Duodenal mucosa (tissue), 2 donors: ENCODE measurements around the gene TSTD1.
"Not testable (repeated sequence)": the region's sequence is repeated elsewhere in the genome, so short reads cannot be mapped to it uniquely, and the experiment has no call there.

ENCODE experiments used
- H3K27ac ChIP-seq: one replicate; pipeline ENCODE4 v1.7.0; 2013; ENCODE audit warnings: low read depth, low read length
- H3K27me3 ChIP-seq, 2 donors: one replicate each; pipeline ENCODE4 v1.7.0; 2013; ENCODE audit warnings: low read length in 2 of 2, control low read depth in 1 of 2; ENCODE audit not compliant: insufficient read depth in 2 of 2, control insufficient read depth in 1 of 2
- H3K36me3 ChIP-seq, 2 donors: one replicate each; pipeline ENCODE4 v1.7.0; 2013; ENCODE audit warnings: low read length in 2 of 2, control low read depth in 1 of 2; ENCODE audit not compliant: insufficient read depth in 2 of 2, control insufficient read depth in 1 of 2
- H3K4me1 ChIP-seq, 2 donors: one replicate each; pipeline ENCODE4 v1.7.0; 2013; ENCODE audit warnings: low read length in 2 of 2, control low read depth in 1 of 2; ENCODE audit not compliant: insufficient read depth in 2 of 2, control insufficient read depth in 1 of 2
- H3K4me3 ChIP-seq, 2 donors: one replicate each; pipeline ENCODE4 v1.7.0; 2013; ENCODE audit warnings: low read length in 2 of 2, low read depth in 1 of 2
- H3K9ac ChIP-seq, 2 donors: one replicate each; pipeline ENCODE4 v1.7.0; 2013; ENCODE audit warnings: low read length in 2 of 2, low read depth in 1 of 2
- H3K9me3 ChIP-seq, 2 donors: one replicate each; pipeline ENCODE4 v1.7.0; 2013; ENCODE audit warnings: low read length in 2 of 2, control low read depth in 1 of 2; ENCODE audit not compliant: control insufficient read depth in 1 of 2

Gene TSTD1

GRCh38 chr1:161039154-161039545, 386 bp upstream of the TSTD1 start:
- Histone ChIP-seq H3K4me3 (peak overlapping the region; percentile 77 to 91), H3K27ac (no peak overlapping the region), H3K36me3 (peaks cover 33 to 41% of the 10 kb centered on the region in 2 donors), H3K27me3 (no peaks in the 10 kb centered on the region), H3K4me1 (peaks cover 13 to 29% of the 10 kb centered on the region in 2 donors), H3K9ac (peak overlapping the region; percentile 68 to 85), H3K9me3 (no peaks in the 10 kb centered on the region)

- Histone ChIP-seq H3K4me1 (peaks cover 11 to 27% of the 10 kb centered on the region in 2 donors), H3K27me3 (no peaks in the 10 kb centered on the region), H3K9me3 (no peaks in the 10 kb centered on the region), H3K9ac (peak overlapping the region; percentile 68 to 85), H3K27ac (peak overlapping the region; percentile 71), H3K4me3 (peak overlapping the region; percentile 77 to 91), H3K36me3 (peaks cover 30 to 37% of the 10 kb centered on the region in 2 donors)
Observed at GRCh38 chr1:161037661-161038522, 872 bp downstream of the TSTD1 start.

GRCh38 chr1:161033751-161034150, 5.0 kb downstream of the TSTD1 start:
- Histone ChIP-seq H3K4me1 (peaks cover 0 to 19% of the 10 kb centered on the region in 2 donors), H3K9ac (no peak overlapping the region), H3K27me3 (no peaks in the 10 kb centered on the region), H3K36me3 (no peaks in the 10 kb centered on the region), H3K9me3 (no peaks in the 10 kb centered on the region), H3K27ac (no peak overlapping the region), H3K4me3 (no peak overlapping the region)

GRCh38 chr1:161032409-161032808, 6.4 kb downstream of the TSTD1 start:
- H3K36me3 ChIP-seq: no peaks in the 10 kb centered on the region
- H3K27ac ChIP-seq: no peak overlapping the region
- H3K27me3 ChIP-seq: no peaks in the 10 kb centered on the region

GRCh38 chr1:161031874-161032273, 6.9 kb downstream of the TSTD1 start:
- Histone ChIP-seq H3K36me3 (no peaks in the 10 kb centered on the region), H3K4me3 (no peak overlapping the region), H3K9ac (no peak overlapping the region), H3K27ac (no peak overlapping the region), H3K27me3 (no peaks in the 10 kb centered on the region), H3K4me1 (no peaks in the 10 kb centered on the region), H3K9me3 (no peaks in the 10 kb centered on the region)

More at GRCh38 chr1:161032409-161032808, 6.4 kb downstream of the TSTD1 start:
- Histone ChIP-seq H3K4me1 (peaks cover 0 to 5% of the 10 kb centered on the region in 2 donors), H3K4me3 (no peak overlapping the region), H3K9ac (no peak overlapping the region), H3K9me3 (no peaks in the 10 kb centered on the region)

GRCh38 chr1:161029466-161029865, 9.3 kb downstream of the TSTD1 start:
- not testable (repeated sequence) for H3K9ac ChIP-seq, H3K9me3 ChIP-seq, H3K36me3 ChIP-seq, H3K4me3 ChIP-seq, H3K4me1 ChIP-seq, H3K27ac ChIP-seq, H3K27me3 ChIP-seq

- H3K4me3 ChIP-seq, H3K4me1 ChIP-seq, H3K9me3 ChIP-seq, H3K27me3 ChIP-seq, H3K36me3 ChIP-seq, H3K9ac ChIP-seq, H3K27ac ChIP-seq: not testable (repeated sequence)
Observed at GRCh38 chr1:161026954-161027353, 11.8 kb downstream of the TSTD1 start.

GRCh38 chr1:161022432-161022831, 16.3 kb downstream of the TSTD1 start:
- Histone ChIP-seq H3K4me1 (peaks cover 27 to 36% of the 10 kb centered on the region in 2 donors), H3K9ac (peak overlapping the region in 1 of 2 donors; percentile 40)
- H3K4me3 ChIP-seq, H3K27me3 ChIP-seq, H3K27ac ChIP-seq, H3K9me3 ChIP-seq, H3K36me3 ChIP-seq: not testable (repeated sequence)

- Histone ChIP-seq H3K9me3 (no peaks in the 10 kb centered on the region), H3K36me3 (no peaks in the 10 kb centered on the region), H3K27ac (no peak overlapping the region), H3K27me3 (no peaks in the 10 kb centered on the region), H3K4me3 (peak overlapping the region; percentile 95 to 98), H3K9ac (peak overlapping the region; percentile 40 to 71), H3K4me1 (peaks cover 27 to 36% of the 10 kb centered on the region in 2 donors)
Observed at GRCh38 chr1:161021970-161022353, 16.8 kb downstream of the TSTD1 start.

GRCh38 chr1:161021165-161021969, 17.4 kb downstream of the TSTD1 start:
- Histone ChIP-seq H3K4me1 (peaks cover 27 to 36% of the 10 kb centered on the region in 2 donors), H3K36me3 (no peaks in the 10 kb centered on the region), H3K27me3 (no peaks in the 10 kb centered on the region), H3K4me3 (peak overlapping the region; percentile 95 to 98), H3K27ac (peak overlapping the region; percentile 90), H3K9me3 (no peaks in the 10 kb centered on the region), H3K9ac (peak overlapping the region; percentile 71 to 95)
